ENCODE results near the gene ASNS.
"Not testable (repeated sequence)": the region's sequence is repeated elsewhere in the genome, so short reads cannot be mapped to it uniquely, and the experiment has no call there.

ASNS gene

GRCh38 chr7:97872025-97872669 is at the start of gene ASNS:
Gene ASNS (minus strand): TSS chr7:97872408. CDS start chr7:97869156, 3,252 bp downstream.
- DNase-seq (ENCODE audit: low read depth) = peak; percentile 62

- DNase-seq (ENCODE audit: low read depth) = not testable (repeated sequence)
These were observed 49.0 kb upstream of the ASNS start for GRCh38 chr7:97921254-97921653.

GRCh38 chr7:97915267-97915666 is 43.1 kb upstream of the ASNS start:
- DNase-seq (ENCODE audit: low read depth) = not testable (repeated sequence)

- DNase-seq (ENCODE audit: low read depth) = not testable (repeated sequence)
These were observed 40.1 kb upstream of the ASNS start for GRCh38 chr7:97912294-97912693.

- not testable (repeated sequence) for DNase-seq (ENCODE audit: low read depth)
These were observed 24.7 kb upstream of the ASNS start for GRCh38 chr7:97896893-97897292.

- not testable (repeated sequence) for DNase-seq (ENCODE audit: low read depth)
These were observed 19.5 kb upstream of the ASNS start for GRCh38 chr7:97891721-97892120.

- not testable (repeated sequence) for DNase-seq (ENCODE audit: low read depth)
These were observed 7.3 kb upstream of the ASNS start for GRCh38 chr7:97879527-97879926.

GRCh38 chr7:97874894-97875293 is 2.7 kb upstream of the ASNS start:
- not testable (repeated sequence) for DNase-seq (ENCODE audit: low read depth)

GRCh38 chr7:97873606-97874005 is 1.4 kb upstream of the ASNS start:
- no peak for DNase-seq (ENCODE audit: low read depth)

GRCh38 chr7:97871659-97872024 is 566 bp downstream of the ASNS start:
- no peak for DNase-seq (ENCODE audit: low read depth)

GRCh38 chr7:97868788-97869187 is 3.4 kb downstream of the ASNS start:
- DNase-seq (ENCODE audit: low read depth) = no peak

GRCh38 chr7:97868314-97868713 is 3.9 kb downstream of the ASNS start:
- no peak for DNase-seq (ENCODE audit: low read depth)

- DNase-seq (ENCODE audit: low read depth) = no peak
These were observed 7.1 kb downstream of the ASNS start for GRCh38 chr7:97865104-97865503.

- no peak for DNase-seq (ENCODE audit: low read depth)
These were observed 12.5 kb downstream of the ASNS start for GRCh38 chr7:97859606-97860204.

- no peak for DNase-seq (ENCODE audit: low read depth)
These were observed 14.0 kb downstream of the ASNS start for GRCh38 chr7:97858221-97858620.

GRCh38 chr7:97857544-97857943 is 14.7 kb downstream of the ASNS start:
- DNase-seq (ENCODE audit: low read depth) = no peak

- DNase-seq (ENCODE audit: low read depth) = no peak
These were observed 20.5 kb downstream of the ASNS start for GRCh38 chr7:97851683-97852082.

- DNase-seq (ENCODE audit: low read depth) = not testable (repeated sequence)
These were observed 21.8 kb downstream of the ASNS start for GRCh38 chr7:97850262-97851031.

GRCh38 chr7:97847791-97848190 is 24.4 kb downstream of the ASNS start:
- DNase-seq (ENCODE audit: low read depth) = no peak

GRCh38 chr7:97846945-97847344 is 25.3 kb downstream of the ASNS start:
- no peak for DNase-seq (ENCODE audit: low read depth)

GRCh38 chr7:97845622-97846203 is 26.5 kb downstream of the ASNS start:
- DNase-seq (ENCODE audit: low read depth) = no peak

GRCh38 chr7:97844036-97844435 is 28.2 kb downstream of the ASNS start:
- no peak for DNase-seq (ENCODE audit: low read depth)

Data from non-pigmented ciliary epithelial cell (primary cell).